Bronchial epithelial cell (primary cell): Measurements from ENCODE around the gene PIGH. TPM values are rescaled to one million over a fixed set of nuclear protein-coding genes. Genes with fewer than 3 reads are reported as not detected.

ENCODE experiments used
- DNase-seq: peaks from one replicate; pipeline ENCODE4 v3.0.0-alpha.2; 2010; ENCODE audit warnings: low read depth
- FAIRE-seq: peaks from 2 replicates; lab custom pipeline; 2011; peaks lifted over from hg19 to GRCh38; lab: Jason Lieb, UNC
- H3K27me3 ChIP-seq: 2 replicates; pipeline ENCODE4 v1.5.1; 2011; ENCODE audit warnings: low read length; ENCODE audit not compliant: control insufficient read depth, insufficient read depth
- H3K36me3 ChIP-seq: 2 replicates; pipeline ENCODE4 v1.5.1; 2011; ENCODE audit warnings: low read length; ENCODE audit not compliant: control insufficient read depth, insufficient read depth
- H3K4me3 ChIP-seq: 2 replicates; pipeline ENCODE4 v1.5.1; 2011; ENCODE audit warnings: mild to moderate bottlenecking, low read depth, low read length, control low read depth
- CTCF ChIP-seq: IDR thresholded peaks from 2 replicates; pipeline ENCODE4 v1.5.1; 2011; ENCODE audit warnings: mild to moderate bottlenecking, moderate library complexity, low read length, control low read depth, inconsistent platforms; ENCODE audit not compliant: insufficient read depth, severe bottlenecking
- total RNA-seq: library from RNA; depleted of rRNA; stranded (reverse); fragments of >200 nt; gene quantifications from 2 replicates; pipeline ENCODE4 v1.2.1, GENCODE V29; 2014

Gene PIGH
- total RNA-seq, 1 donor from 2014 or later, result 17.9 TPM

DNA sequence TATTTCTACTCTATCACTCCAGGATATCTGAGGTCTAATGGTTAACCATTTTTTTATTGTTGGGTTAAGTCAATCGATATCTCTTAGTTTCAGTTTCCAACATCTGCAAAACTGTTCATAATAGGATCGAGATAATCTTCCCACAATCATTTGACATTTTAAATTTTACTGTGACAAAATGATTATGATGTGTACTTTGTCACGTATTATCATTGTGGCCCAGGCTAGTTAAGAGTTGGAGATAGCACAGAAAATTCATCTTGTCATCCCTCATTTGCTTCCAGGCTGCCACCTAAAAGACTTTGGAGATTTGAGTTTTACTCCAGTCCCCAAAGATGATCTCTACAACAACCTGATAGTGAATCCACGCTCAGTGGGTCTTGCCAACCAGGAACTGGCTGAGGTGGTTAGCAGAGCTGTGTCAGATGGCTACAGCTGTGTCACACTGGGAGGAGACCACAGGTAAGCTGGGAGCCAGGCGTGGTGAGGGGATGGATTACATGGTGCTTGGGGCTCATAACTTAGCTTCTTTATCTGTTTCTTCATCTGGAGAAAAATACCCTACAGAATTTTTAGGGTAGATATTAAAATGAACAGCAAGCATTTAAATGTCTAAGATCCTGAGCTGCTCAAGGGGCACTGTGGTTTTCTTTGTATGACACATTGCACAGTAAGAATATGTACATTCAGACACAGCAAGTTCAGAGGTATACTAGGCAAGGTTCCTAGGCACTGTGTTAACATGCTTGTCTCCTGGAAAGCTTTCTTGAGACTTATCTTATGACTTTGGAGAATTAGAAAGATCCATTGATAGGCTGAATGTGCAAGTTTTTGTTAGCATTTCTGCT, 42.1 kb upstream of the PIGH start:
- DNase-seq, result no peak
- Histone ChIP-seq H3K4me3 (no peak overlapping the region), H3K36me3 (peaks cover 6% of the 10 kb centered on the region), H3K27me3 (no peaks in the 10 kb centered on the region)
- TF ChIP-seq CTCF, result no peak
- FAIRE-seq, result no peak

GRCh38 chr14:67641480-67641879, 41.4 kb upstream of the PIGH start:
- Histone ChIP-seq H3K27me3 (no peaks in the 10 kb centered on the region), H3K4me3 (no peak overlapping the region), H3K36me3 (peaks cover 4% of the 10 kb centered on the region)
- no peak for TF ChIP-seq CTCF
- DNase-seq (no peak), FAIRE-seq (no peak)

GRCh38 chr14:67638642-67639041, 38.6 kb upstream of the PIGH start:
- Histone ChIP-seq H3K4me3 (no peak overlapping the region), H3K36me3 (no peaks in the 10 kb centered on the region), H3K27me3 (no peaks in the 10 kb centered on the region)
- FAIRE-seq (no peak), DNase-seq (no peak)
- TF ChIP-seq CTCF, result no peak

DNA sequence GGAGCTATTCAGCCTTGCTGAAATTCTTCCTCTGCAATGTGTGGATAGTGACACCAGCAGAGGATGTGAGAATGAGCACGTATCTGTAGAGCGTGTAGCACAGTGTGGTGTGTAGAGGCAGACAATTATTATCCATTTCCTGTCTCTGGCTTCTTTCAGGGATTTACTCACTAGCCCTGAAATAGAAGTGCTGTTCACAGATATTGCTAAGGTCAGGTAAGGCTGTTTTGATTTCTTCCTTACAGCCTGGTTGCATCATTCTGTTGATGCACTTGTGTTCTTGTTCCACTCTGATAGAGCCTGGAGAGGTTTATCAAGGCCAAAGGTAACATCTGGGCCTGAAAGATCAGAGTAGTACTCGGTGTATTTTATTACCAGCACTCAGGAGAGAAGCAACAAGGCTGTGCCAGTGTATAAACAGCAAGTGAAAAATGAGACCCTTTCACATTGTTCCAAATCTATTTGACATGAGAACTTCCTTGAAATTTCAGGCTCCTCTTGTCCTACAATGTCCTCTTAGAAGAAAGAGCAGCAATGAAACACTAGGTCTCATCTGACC, 36.4 kb upstream of the PIGH start:
- Histone ChIP-seq H3K36me3 (no peaks in the 10 kb centered on the region), H3K4me3 (no peak overlapping the region), H3K27me3 (no peaks in the 10 kb centered on the region)
- DNase-seq (peak; percentile 61), FAIRE-seq (peak; percentile 58)
- no peak for TF ChIP-seq CTCF

GRCh38 chr14:67633451-67634147, 33.5 kb upstream of the PIGH start:
- DNase-seq (no peak), FAIRE-seq (no peak)
- TF ChIP-seq CTCF, result no peak
- Histone ChIP-seq H3K4me3 (no peak overlapping the region), H3K36me3 (no peaks in the 10 kb centered on the region), H3K27me3 (no peaks in the 10 kb centered on the region)
